Liver (tissue), 9 donors: ENCODE data around the gene EPS8. TPM values are rescaled to one million over a fixed set of nuclear protein-coding genes. Genes with fewer than 3 reads are reported as not detected.

Source experiments
- DNase-seq: peaks from one replicate; pipeline ENCODE4 v3.0.0-alpha.2; 2017; ENCODE audit warnings: low spot score
- H3K27ac ChIP-seq, 2 donors: one replicate each; pipeline ENCODE4 v1.7.0; 2013; ENCODE audit warnings: inconsistent platforms in 2 of 2, low read length in 2 of 2, control low read depth in 1 of 2, low read depth in 1 of 2, mild to moderate bottlenecking in 1 of 2
- H3K27me3 ChIP-seq, 4 donors: one replicate each; pipeline versions ENCODE4 v1.6.1 to v1.7.0; 2013; ENCODE audit warnings: low read length in 3 of 4, inconsistent platforms in 1 of 4, mild to moderate bottlenecking in 1 of 4, moderate library complexity in 1 of 4; ENCODE audit not compliant: control insufficient read depth in 4 of 4, insufficient read depth in 4 of 4
- H3K36me3 ChIP-seq, 4 donors: one replicate each; pipeline versions ENCODE4 v1.6.1 to v1.7.0; 2013; ENCODE audit warnings: low read length in 3 of 4, mild to moderate bottlenecking in 3 of 4, low read depth in 1 of 4, moderate library complexity in 1 of 4; ENCODE audit not compliant: control insufficient read depth in 4 of 4, insufficient read depth in 3 of 4
- H3K4me1 ChIP-seq, 4 donors: one replicate each; pipeline versions ENCODE4 v1.6.1 to v1.7.0; 2013; ENCODE audit warnings: low read length in 3 of 4, mild to moderate bottlenecking in 3 of 4, moderate library complexity in 1 of 4; ENCODE audit not compliant: control insufficient read depth in 4 of 4, insufficient read depth in 4 of 4
- H3K4me3 ChIP-seq, 3 donors: one replicate each; pipeline versions ENCODE4 v1.6.1 to v1.7.0; 2013; ENCODE audit warnings: low read length in 3 of 3, control low read depth in 1 of 3, low read depth in 1 of 3, mild to moderate bottlenecking in 1 of 3
- H3K9ac ChIP-seq, 2 donors: one replicate each; pipeline ENCODE4 v1.7.0; 2013; ENCODE audit warnings: low read length in 2 of 2, mild to moderate bottlenecking in 2 of 2, moderate library complexity in 2 of 2, control low read depth in 1 of 2, low read depth in 1 of 2
- H3K9me3 ChIP-seq, 4 donors: one replicate each; pipeline versions ENCODE4 v1.6.1 to v1.7.0; 2013; ENCODE audit warnings: low read length in 3 of 4; ENCODE audit not compliant: control insufficient read depth in 4 of 4
- FOXA1 ChIP-seq: IDR thresholded peaks from 2 replicates; pipeline ENCODE4 v1.6.1; 2016; ENCODE audit warnings: antibody characterized with exemption
- FOXA2 ChIP-seq: IDR thresholded peaks from 2 replicates; pipeline ENCODE4 v1.6.1; 2016; ENCODE audit warnings: antibody characterized with exemption
- GABPA ChIP-seq, 2 donors: IDR thresholded peaks in 1 of 2; conservative IDR thresholded peaks in 1 of 2; 2 replicates each; pipeline ENCODE4 v1.6.1; 2016; ENCODE audit warnings: antibody characterized with exemption in 2 of 2, mild to moderate bottlenecking in 1 of 2, moderate library complexity in 1 of 2
- HNF4G ChIP-seq: IDR thresholded peaks from 2 replicates; pipeline ENCODE4 v1.6.1; 2016; ENCODE audit warnings: antibody characterized with exemption
- JUND ChIP-seq, 2 donors: IDR thresholded peaks; 2 replicates each; pipeline ENCODE4 v1.6.1; 2016; ENCODE audit warnings: antibody characterized with exemption in 2 of 2
- MAX ChIP-seq: IDR thresholded peaks from 2 replicates; pipeline ENCODE4 v1.6.1; 2016; ENCODE audit warnings: antibody characterized with exemption
- NR2F2 ChIP-seq: IDR thresholded peaks from 2 replicates; pipeline ENCODE4 v1.6.1; 2016; ENCODE audit warnings: antibody characterized with exemption
- RAD21 ChIP-seq, 2 donors: IDR thresholded peaks; 2 replicates each; pipeline ENCODE4 v1.6.1; 2016; ENCODE audit warnings: antibody characterized with exemption in 2 of 2, mild to moderate bottlenecking in 2 of 2
- RXRA ChIP-seq, 2 donors: IDR thresholded peaks; 2 replicates each; pipeline ENCODE4 v1.6.1; 2017 to 2018; ENCODE audit warnings: antibody characterized with exemption in 2 of 2, mild to moderate bottlenecking in 1 of 2
- SP1 ChIP-seq: IDR thresholded peaks from 2 replicates; pipeline ENCODE4 v1.6.1; 2018; ENCODE audit warnings: antibody characterized with exemption, mild to moderate bottlenecking
- WGBS: extraction: QIAGEN DNeasy Blood & Tissue Kit; methylation state at CpG from one replicate; pipeline ENCODE4 v1.1.7; 2013; 5-methylcytosine and 5-hydroxymethylcytosine counted together
- polyA plus RNA-seq, 2 donors: library from polyadenylated mRNA; stranded (reverse) in 1 of 2; unstranded in 1 of 2; fragments of 200-250 nt in 1 of 2; fragments of >200 nt in 1 of 2; fragmentation: Nextera tagmentation in 1 of 2; extraction: Ambion mirVana in 1 of 2; gene quantifications; one replicate each; pipeline versions ENCODE4 v1.2.1 to v1.2.3, GENCODE V29; 2013 to 2015
- total RNA-seq, 2 donors: library from RNA; depleted of rRNA; stranded (reverse); fragments of >200 nt; gene quantifications; one replicate each; pipeline ENCODE4 v1.2.3, GENCODE V29; 2014
- TF ChIP-seq, protein P1 (sequence below): fragments of 150-350 bp; IDR thresholded peaks from 2 replicates; pipeline ENCODE4 v1.5.1; 2017; ENCODE audit warnings: improper control_type of control experiment, low read depth, low read length; ENCODE audit not compliant: missing input control
- TF ChIP-seq, protein P2 (sequence below): IDR thresholded peaks from 2 replicates; pipeline ENCODE4 v1.6.1; 2016; ENCODE audit warnings: antibody characterized with exemption
- TF ChIP-seq, protein P3 (sequence below): IDR thresholded peaks from 2 replicates; pipeline ENCODE4 v1.6.1; 2016; ENCODE audit warnings: antibody characterized with exemption, mild to moderate bottlenecking
- donor health status: healthy.
- donor health status: healthy.
- donor health status: healthy.
- donor health status: healthy.
- donor health status: healthy.

The EPS8 gene
- total and polyA plus RNA-seq, 4 donors = 13.7 to 40.2 (median 15.0) TPM

- TF ChIP-seq, protein P1, sequence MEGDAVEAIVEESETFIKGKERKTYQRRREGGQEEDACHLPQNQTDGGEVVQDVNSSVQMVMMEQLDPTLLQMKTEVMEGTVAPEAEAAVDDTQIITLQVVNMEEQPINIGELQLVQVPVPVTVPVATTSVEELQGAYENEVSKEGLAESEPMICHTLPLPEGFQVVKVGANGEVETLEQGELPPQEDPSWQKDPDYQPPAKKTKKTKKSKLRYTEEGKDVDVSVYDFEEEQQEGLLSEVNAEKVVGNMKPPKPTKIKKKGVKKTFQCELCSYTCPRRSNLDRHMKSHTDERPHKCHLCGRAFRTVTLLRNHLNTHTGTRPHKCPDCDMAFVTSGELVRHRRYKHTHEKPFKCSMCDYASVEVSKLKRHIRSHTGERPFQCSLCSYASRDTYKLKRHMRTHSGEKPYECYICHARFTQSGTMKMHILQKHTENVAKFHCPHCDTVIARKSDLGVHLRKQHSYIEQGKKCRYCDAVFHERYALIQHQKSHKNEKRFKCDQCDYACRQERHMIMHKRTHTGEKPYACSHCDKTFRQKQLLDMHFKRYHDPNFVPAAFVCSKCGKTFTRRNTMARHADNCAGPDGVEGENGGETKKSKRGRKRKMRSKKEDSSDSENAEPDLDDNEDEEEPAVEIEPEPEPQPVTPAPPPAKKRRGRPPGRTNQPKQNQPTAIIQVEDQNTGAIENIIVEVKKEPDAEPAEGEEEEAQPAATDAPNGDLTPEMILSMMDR = no peak
- peak; percentile 45 for TF ChIP-seq NR2F2
These were observed 30.7 kb upstream of the EPS8 start (continued) for GRCh38 chr12:15819644-15820437.

GRCh38 chr12:15818418-15818817 is 29.2 kb upstream of the EPS8 start:
- Histone ChIP-seq H3K9ac (no peak overlapping the region), H3K27ac (no peak overlapping the region), H3K27me3 (no peaks in the 10 kb centered on the region), H3K36me3 (no peaks in the 10 kb centered on the region), H3K4me1 (peaks cover 0 to 12% (median 7%) of the 10 kb centered on the region in 4 donors), H3K4me3 (no peak overlapping the region), H3K9me3 (peaks cover 0 to 3% (median under 1%) of the 10 kb centered on the region in 4 donors)
- WGBS = 90% methylated on average over 1 of the region's 1 CpG
- TF ChIP-seq, protein P2, sequence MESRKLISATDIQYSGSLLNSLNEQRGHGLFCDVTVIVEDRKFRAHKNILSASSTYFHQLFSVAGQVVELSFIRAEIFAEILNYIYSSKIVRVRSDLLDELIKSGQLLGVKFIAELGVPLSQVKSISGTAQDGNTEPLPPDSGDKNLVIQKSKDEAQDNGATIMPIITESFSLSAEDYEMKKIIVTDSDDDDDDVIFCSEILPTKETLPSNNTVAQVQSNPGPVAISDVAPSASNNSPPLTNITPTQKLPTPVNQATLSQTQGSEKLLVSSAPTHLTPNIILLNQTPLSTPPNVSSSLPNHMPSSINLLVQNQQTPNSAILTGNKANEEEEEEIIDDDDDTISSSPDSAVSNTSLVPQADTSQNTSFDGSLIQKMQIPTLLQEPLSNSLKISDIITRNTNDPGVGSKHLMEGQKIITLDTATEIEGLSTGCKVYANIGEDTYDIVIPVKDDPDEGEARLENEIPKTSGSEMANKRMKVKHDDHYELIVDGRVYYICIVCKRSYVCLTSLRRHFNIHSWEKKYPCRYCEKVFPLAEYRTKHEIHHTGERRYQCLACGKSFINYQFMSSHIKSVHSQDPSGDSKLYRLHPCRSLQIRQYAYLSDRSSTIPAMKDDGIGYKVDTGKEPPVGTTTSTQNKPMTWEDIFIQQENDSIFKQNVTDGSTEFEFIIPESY = no peak
- TF ChIP-seq SP1 (no peak), RAD21 (IDR thresholded peaks at IDR 0.05) (no peak), FOXA2 (no peak), GABPA (IDR thresholded peaks at IDR 0.05 in 1 of 2, conservative IDR thresholded peaks at IDR 0.05 in 1 of 2) (no peak), NR2F2 (no peak), MAX (no peak), RXRA (IDR thresholded peaks at IDR 0.05) (no peak), FOXA1 (no peak), HNF4G (no peak), JUND (IDR thresholded peaks at IDR 0.05) (no peak)
- TF ChIP-seq, protein P3, sequence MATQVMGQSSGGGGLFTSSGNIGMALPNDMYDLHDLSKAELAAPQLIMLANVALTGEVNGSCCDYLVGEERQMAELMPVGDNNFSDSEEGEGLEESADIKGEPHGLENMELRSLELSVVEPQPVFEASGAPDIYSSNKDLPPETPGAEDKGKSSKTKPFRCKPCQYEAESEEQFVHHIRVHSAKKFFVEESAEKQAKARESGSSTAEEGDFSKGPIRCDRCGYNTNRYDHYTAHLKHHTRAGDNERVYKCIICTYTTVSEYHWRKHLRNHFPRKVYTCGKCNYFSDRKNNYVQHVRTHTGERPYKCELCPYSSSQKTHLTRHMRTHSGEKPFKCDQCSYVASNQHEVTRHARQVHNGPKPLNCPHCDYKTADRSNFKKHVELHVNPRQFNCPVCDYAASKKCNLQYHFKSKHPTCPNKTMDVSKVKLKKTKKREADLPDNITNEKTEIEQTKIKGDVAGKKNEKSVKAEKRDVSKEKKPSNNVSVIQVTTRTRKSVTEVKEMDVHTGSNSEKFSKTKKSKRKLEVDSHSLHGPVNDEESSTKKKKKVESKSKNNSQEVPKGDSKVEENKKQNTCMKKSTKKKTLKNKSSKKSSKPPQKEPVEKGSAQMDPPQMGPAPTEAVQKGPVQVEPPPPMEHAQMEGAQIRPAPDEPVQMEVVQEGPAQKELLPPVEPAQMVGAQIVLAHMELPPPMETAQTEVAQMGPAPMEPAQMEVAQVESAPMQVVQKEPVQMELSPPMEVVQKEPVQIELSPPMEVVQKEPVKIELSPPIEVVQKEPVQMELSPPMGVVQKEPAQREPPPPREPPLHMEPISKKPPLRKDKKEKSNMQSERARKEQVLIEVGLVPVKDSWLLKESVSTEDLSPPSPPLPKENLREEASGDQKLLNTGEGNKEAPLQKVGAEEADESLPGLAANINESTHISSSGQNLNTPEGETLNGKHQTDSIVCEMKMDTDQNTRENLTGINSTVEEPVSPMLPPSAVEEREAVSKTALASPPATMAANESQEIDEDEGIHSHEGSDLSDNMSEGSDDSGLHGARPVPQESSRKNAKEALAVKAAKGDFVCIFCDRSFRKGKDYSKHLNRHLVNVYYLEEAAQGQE = no peak
- no peak for DNase-seq
